ENCODE measurements around the gene GRB10. TPM values are rescaled to one million over a fixed set of nuclear protein-coding genes. Genes with fewer than 3 reads are reported as not detected.

The GRB10 gene
- total and polyA plus RNA-seq, 2 donors (not counting 3 experiments of a cell fraction or from before 2014, with no cell fraction given), result 43.7 to 240 TPM

DNA sequence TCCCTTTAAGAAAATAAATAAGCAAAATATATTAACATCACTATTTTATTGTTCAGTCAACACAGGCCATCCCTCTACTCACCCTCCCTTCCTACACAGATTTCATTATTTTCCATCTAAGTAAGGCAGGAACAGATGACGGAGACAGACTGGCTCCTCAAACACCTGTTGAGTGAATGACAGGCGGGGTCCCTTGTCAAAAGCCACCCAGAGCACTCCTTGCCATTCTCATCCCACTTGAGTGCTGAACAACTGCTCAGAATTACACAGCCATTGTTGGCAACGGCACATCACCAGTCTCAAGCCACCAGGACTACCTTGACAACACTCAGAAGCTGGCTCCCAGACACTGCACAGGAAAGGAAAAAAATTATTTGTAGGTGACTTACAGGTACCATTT, 3.3 kb downstream of the GRB10 start:
- no peaks in the 10 kb centered on the region for H3K9me3 ChIP-seq (replicated peaks; ENCODE audit: control insufficient read depth, insufficient read depth, low read length)
- no peaks in the 10 kb centered on the region for H3K9me1 ChIP-seq (replicated peaks; ENCODE audit: control insufficient read depth, extremely low read depth, insufficient read depth, low read length)
- H3K27me3 ChIP-seq (ENCODE audit: control insufficient read depth in 2 of 2, insufficient read depth in 2 of 2, low read length in 2 of 2), result no peaks in the 10 kb centered on the region
- no peak overlapping the region for H3K9ac ChIP-seq (replicated peaks; ENCODE audit: extremely low read depth, insufficient read depth, low read length)
- BruUV-seq (replicated peaks), result no TSS peak
- H3K27ac ChIP-seq (ENCODE audit: insufficient read depth, low read depth, low read length), result no peak overlapping the region
- peaks cover 99% of the 10 kb centered on the region for H3K79me2 ChIP-seq (ENCODE audit: control insufficient read depth, insufficient read depth, low read length)
- no peak for DNase-seq (ENCODE audit: low read depth, low spot score)
- no peak overlapping the region for H2AFZ ChIP-seq (ENCODE audit: low read depth, low read length)
- TF ChIP-seq, protein P1, sequence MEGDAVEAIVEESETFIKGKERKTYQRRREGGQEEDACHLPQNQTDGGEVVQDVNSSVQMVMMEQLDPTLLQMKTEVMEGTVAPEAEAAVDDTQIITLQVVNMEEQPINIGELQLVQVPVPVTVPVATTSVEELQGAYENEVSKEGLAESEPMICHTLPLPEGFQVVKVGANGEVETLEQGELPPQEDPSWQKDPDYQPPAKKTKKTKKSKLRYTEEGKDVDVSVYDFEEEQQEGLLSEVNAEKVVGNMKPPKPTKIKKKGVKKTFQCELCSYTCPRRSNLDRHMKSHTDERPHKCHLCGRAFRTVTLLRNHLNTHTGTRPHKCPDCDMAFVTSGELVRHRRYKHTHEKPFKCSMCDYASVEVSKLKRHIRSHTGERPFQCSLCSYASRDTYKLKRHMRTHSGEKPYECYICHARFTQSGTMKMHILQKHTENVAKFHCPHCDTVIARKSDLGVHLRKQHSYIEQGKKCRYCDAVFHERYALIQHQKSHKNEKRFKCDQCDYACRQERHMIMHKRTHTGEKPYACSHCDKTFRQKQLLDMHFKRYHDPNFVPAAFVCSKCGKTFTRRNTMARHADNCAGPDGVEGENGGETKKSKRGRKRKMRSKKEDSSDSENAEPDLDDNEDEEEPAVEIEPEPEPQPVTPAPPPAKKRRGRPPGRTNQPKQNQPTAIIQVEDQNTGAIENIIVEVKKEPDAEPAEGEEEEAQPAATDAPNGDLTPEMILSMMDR (IDR thresholded peaks at IDR 0.05; ENCODE audit: extremely low read depth in 1 of 2, insufficient read depth in 1 of 2, low read depth in 1 of 2, low read length in 2 of 2), result no peak
- TF ChIP-seq MYC (IDR thresholded peaks at IDR 0.05; ENCODE audit: low read depth, low read length) (no peak), EZH2 (IDR thresholded peaks at IDR 0.05; ENCODE audit: borderline replicate concordance, low read depth, low read length, severe bottlenecking) (no peak), GATA2 (IDR thresholded peaks at IDR 0.05; ENCODE audit: insufficient read depth, insufficient read length, low read depth, low read length) (no peak), POLR2AphosphoS5 (IDR thresholded peaks at IDR 0.05; ENCODE audit: insufficient read depth, low read depth, low read length) (no peak)
- TF ChIP-seq, protein P2, sequence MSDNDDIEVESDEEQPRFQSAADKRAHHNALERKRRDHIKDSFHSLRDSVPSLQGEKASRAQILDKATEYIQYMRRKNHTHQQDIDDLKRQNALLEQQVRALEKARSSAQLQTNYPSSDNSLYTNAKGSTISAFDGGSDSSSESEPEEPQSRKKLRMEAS (IDR thresholded peaks at IDR 0.05; ENCODE audit: insufficient read depth, insufficient read length), result no peak
- H4K20me1 ChIP-seq (replicated peaks; ENCODE audit: control insufficient read depth, extremely low read depth, insufficient read depth, low read length), result peaks cover 8% of the 10 kb centered on the region
- H3K4me1 ChIP-seq (ENCODE audit: control insufficient read depth, extremely low read depth, insufficient read depth, low read length), result peaks cover 4% of the 10 kb centered on the region
- no peak overlapping the region for H3K4me2 ChIP-seq (ENCODE audit: insufficient read depth, low read length)
- peaks cover 0 to 5% of the 10 kb centered on the region in 2 experiments for H3K36me3 ChIP-seq (ENCODE audit: control insufficient read depth in 2 of 2, extremely low read depth in 1 of 2, insufficient read depth in 2 of 2, low read length in 2 of 2)
- no peak overlapping the region for H3K4me3 ChIP-seq (replicated peaks in 1 of 3; ENCODE audit: insufficient read depth in 1 of 3, low read depth in 1 of 3, low read length in 3 of 3)
- no peak for FAIRE-seq
- dilution Hi-C loops (cut with MboI; ENCODE audit: extremely low pct_ligation_motif_present, low sequenced_read_pairs) (no loop called here), intact Hi-C loops (cut with micrococcal nuclease) (no loop called here)
- ChIA-PET POLR2A (no interaction called here), CTCF (interaction anchor here (1.9 kb wide), 1 partner anchor 362 kb away, joined by 5 read pairs; no protein-coding TSS in a partner anchor)

All from endothelial cell of umbilical vein (primary cell).